GM23338 (cell line): ENCODE data around the gene GAREM1. TPM values are rescaled to one million over a fixed set of nuclear protein-coding genes. Genes with fewer than 3 reads are reported as not detected.

ENCODE experiments used
- ATAC-seq: fragments of 200-7000 bp; cut with Tn5 transposase; 3 replicates; pipeline ENCODE4 v1.9.1; 2020
- DNase-seq: peaks from one replicate; pipeline ENCODE4 v3.0.0-alpha.2; 2015; ENCODE audit warnings: low spot score
- H2AFZ ChIP-seq: fragments of 200-600 bp; sonication (generic); 2 replicates; pipeline ENCODE4 v1.8.0; 2016; ENCODE audit warnings: antibody characterized with exemption, mild to moderate bottlenecking, moderate library complexity
- H3F3A ChIP-seq: fragments of 200-600 bp; sonication (generic); replicated peaks from 2 replicates; pipeline ENCODE4 v1.8.0; 2017; ENCODE audit warnings: antibody characterized with exemption, mixed run types, low read depth
- H3K27ac ChIP-seq: fragments of 200-600 bp; sonication (generic); 2 replicates; pipeline ENCODE4 v1.6.1; 2016; ENCODE audit warnings: low read depth
- H3K27me3 ChIP-seq: fragments of 200-600 bp; sonication (generic); 2 replicates; pipeline ENCODE4 v1.8.0; 2016; ENCODE audit warnings: mild to moderate bottlenecking, mixed run types, moderate library complexity; ENCODE audit not compliant: insufficient read depth
- H3K36me3 ChIP-seq: fragments of 200-600 bp; sonication (generic); 2 replicates; pipeline ENCODE4 v1.8.0; 2016; ENCODE audit warnings: mild to moderate bottlenecking; ENCODE audit not compliant: insufficient read depth
- H3K4me1 ChIP-seq: fragments of 200-600 bp; sonication (generic); 2 replicates; pipeline ENCODE4 v1.8.0; 2016; ENCODE audit warnings: mild to moderate bottlenecking, moderate library complexity; ENCODE audit not compliant: insufficient read depth
- H3K4me2 ChIP-seq: fragments of 200-600 bp; sonication (generic); 2 replicates; pipeline ENCODE4 v1.7.1; 2017; ENCODE audit warnings: mixed run types
- H3K4me3 ChIP-seq: fragments of 200-600 bp; sonication (generic); 2 replicates; pipeline ENCODE4 v1.6.1; 2016; ENCODE audit warnings: mixed run types
- H3K79me2 ChIP-seq: fragments of 200-600 bp; sonication (generic); replicated peaks from 2 replicates; pipeline ENCODE4 v1.8.0; 2017; ENCODE audit warnings: mild to moderate bottlenecking; ENCODE audit not compliant: insufficient read depth
- H3K9me2 ChIP-seq: fragments of 200-600 bp; sonication (generic); 2 replicates; pipeline ENCODE4 v1.8.0; 2017; ENCODE audit not compliant: insufficient read depth
- H4K20me1 ChIP-seq: fragments of 200-600 bp; sonication (generic); replicated peaks from 2 replicates; pipeline ENCODE4 v1.8.0; 2017; ENCODE audit warnings: mild to moderate bottlenecking; ENCODE audit not compliant: insufficient read depth
- H3K27ac Mint-ChIP-seq: 2 replicates; pipeline ENCODE4 v1.8.0; 2020; ENCODE audit warnings: inconsistent platforms, mild to moderate bottlenecking, moderate library complexity, mixed read lengths
- H3K27me3 Mint-ChIP-seq: 3 replicates; pipeline ENCODE4 v1.8.0; 2022; ENCODE audit warnings: low read depth, mild to moderate bottlenecking, moderate library complexity, mixed read lengths, inconsistent platforms; ENCODE audit not compliant: insufficient read depth, poor library complexity
- H3K36me3 Mint-ChIP-seq: 3 replicates; pipeline ENCODE4 v1.8.0; 2021; ENCODE audit warnings: low read depth, mild to moderate bottlenecking, inconsistent platforms, moderate library complexity, mixed read lengths
- H3K4me1 Mint-ChIP-seq: 3 replicates; pipeline ENCODE4 v1.8.0; 2020; ENCODE audit warnings: mild to moderate bottlenecking, inconsistent platforms, mixed read lengths
- H3K4me3 Mint-ChIP-seq: 3 replicates; pipeline ENCODE4 v1.8.0; 2021; ENCODE audit warnings: moderate library complexity, mild to moderate bottlenecking, inconsistent platforms, mixed read lengths
- H3K9me3 Mint-ChIP-seq: 3 replicates; pipeline ENCODE4 v1.8.0; 2020; ENCODE audit warnings: moderate library complexity, mild to moderate bottlenecking, inconsistent platforms, mixed read lengths
- CTCF ChIP-seq, 2 experiments: fragments of 200-600 bp in 1 of 2; sonication (generic) in 1 of 2; conservative IDR thresholded peaks; 2 replicates each; pipeline versions ENCODE4 v1.5.1 to v1.6.1; 2016 to 2017; ENCODE audit warnings: antibody characterized with exemption in 2 of 2, low read depth in 2 of 2, mild to moderate bottlenecking in 2 of 2, moderate library complexity in 1 of 2
- ETS1 ChIP-seq: IDR thresholded peaks from 2 replicates; pipeline ENCODE4 v1.6.1; 2016; ENCODE audit warnings: antibody characterized with exemption
- NANOG ChIP-seq: IDR thresholded peaks from 2 replicates; pipeline ENCODE4 v1.6.1; 2016; ENCODE audit warnings: antibody characterized with exemption, borderline replicate concordance
- POLR2AphosphoS5 ChIP-seq: IDR thresholded peaks from 2 replicates; pipeline ENCODE4 v1.6.1; 2016; ENCODE audit warnings: antibody characterized with exemption, low read depth
- REST ChIP-seq: IDR thresholded peaks from one replicate; pipeline ENCODE4 v1.6.1; 2018; ENCODE audit warnings: antibody characterized with exemption; ENCODE audit not compliant: unreplicated experiment
- ZNF114 ChIP-seq: fragments of 250-450 bp; sonication (Bioruptor Pico); IDR thresholded peaks from 2 replicates; pipeline ENCODE4 v1.5.0; 2020; ENCODE audit warnings: mild to moderate bottlenecking, moderate library complexity
- ZNF331 ChIP-seq: fragments of 250-450 bp; sonication (Bioruptor Pico); IDR thresholded peaks from 2 replicates; pipeline ENCODE4 v1.5.0; 2020; ENCODE audit warnings: low read depth, mild to moderate bottlenecking, moderate library complexity
- ZNF462 ChIP-seq: fragments of 250-450 bp; sonication (Bioruptor Pico); IDR thresholded peaks from 2 replicates; pipeline ENCODE4 v1.5.0; 2020; ENCODE audit warnings: mild to moderate bottlenecking, moderate library complexity
- polyA plus RNA-seq: library from polyadenylated mRNA; unstranded; fragments of >200 nt; fragmentation: Nextera tagmentation; extraction: Ambion mirVana; gene quantifications from 2 replicates; pipeline ENCODE4 v1.2.1, GENCODE V29; 2016
- total RNA-seq: library from RNA; depleted of rRNA; stranded (reverse); fragments of >200 nt; shearing (Covaris generic); gene quantifications from 2 replicates; pipeline ENCODE4 v1.2.3, GENCODE V29; 2014

GAREM1 gene
- total and polyA plus RNA-seq, 2 experiments from 2014 or later, result 2.7 to 6.0 TPM

GRCh38 chr18:32261003-32261402 lies 209.7 kb downstream of the GAREM1 start:
- Histone ChIP-seq H3K4me1 (no peaks in the 10 kb centered on the region), H3K27me3 (no peaks in the 10 kb centered on the region), H3K4me2 (no peak overlapping the region), H3K79me2 (no peaks in the 10 kb centered on the region), H3K36me3 (no peaks in the 10 kb centered on the region), H2AFZ (no peak overlapping the region), H3K4me3 (no peak overlapping the region), H3F3A (no peaks in the 10 kb centered on the region), H4K20me1 (no peaks in the 10 kb centered on the region), H3K27ac (no peak overlapping the region), H3K9me2 (peaks cover 15% of the 10 kb centered on the region)
- TF ChIP-seq ZNF331 (CRISPR knock-in tag), result no peak
- TF ChIP-seq ETS1, result no peak
- no peak for TF ChIP-seq POLR2AphosphoS5
- TF ChIP-seq ZNF462 (CRISPR knock-in tag), result no peak
- TF ChIP-seq REST, result no peak
- TF ChIP-seq NANOG, result no peak
- peak; percentile 16 to 30; a peak in 3 of 4 replicates for TF ChIP-seq CTCF (conservative IDR thresholded peaks at IDR 0.05; ENCODE audit: low read depth in 2 of 2)
- TF ChIP-seq ZNF114 (CRISPR knock-in tag), result no peak
- ATAC-seq (peak; percentile 69), DNase-seq (peak; percentile 34)
- Mint-ChIP-seq H3K36me3 (no peaks in the 10 kb centered on the region; the same call in 2 of the 3 replicates), H3K27ac (no peak overlapping the region), H3K9me3 (no peaks in the 10 kb centered on the region), H3K4me1 (no peaks in the 10 kb centered on the region), H3K27me3 (no peaks in the 10 kb centered on the region), H3K4me3 (no peak overlapping the region)
